ENCODE measurements around the gene HOXD8.

Gene HOXD8

DNA sequence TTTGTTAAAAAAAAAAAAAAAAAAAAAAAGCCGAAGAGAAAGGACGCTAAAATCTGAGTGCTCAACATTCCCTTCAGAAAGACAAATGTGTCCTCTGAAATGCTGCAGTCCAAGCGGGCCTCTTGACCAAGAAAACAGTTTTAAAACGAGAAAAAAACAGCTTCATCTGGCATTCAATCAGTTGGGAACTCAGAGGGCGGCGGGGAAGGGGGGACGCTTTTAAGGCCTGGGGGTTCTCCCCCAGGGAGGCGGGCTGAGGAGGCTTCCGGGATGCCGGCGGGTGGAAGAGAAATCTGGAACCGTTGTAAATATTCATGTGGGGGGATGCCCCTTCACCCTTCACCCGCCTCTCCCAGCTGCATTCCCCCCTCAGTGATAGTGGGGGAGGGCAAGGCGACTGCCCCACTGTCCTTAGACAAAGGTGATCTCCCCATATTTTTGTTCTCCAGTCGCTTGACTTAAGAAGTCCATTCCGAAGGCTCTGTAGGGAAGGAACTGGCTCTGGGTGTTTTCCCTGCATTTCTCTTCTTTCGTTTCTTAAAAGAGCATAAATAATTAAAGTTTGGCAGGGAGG is 25.7 kb upstream of the HOXD8 start:
- Histone ChIP-seq H3K4me3 (ENCODE audit: insufficient read depth, low read length, poor library complexity, severe bottlenecking) (no peak overlapping the region), H3K9me2 (replicated peaks; ENCODE audit: insufficient read depth, low read length) (no peaks in the 10 kb centered on the region)
- TF ChIP-seq CTCF (IDR thresholded peaks at IDR 0.05; ENCODE audit: insufficient read depth, low read length, poor library complexity, severe bottlenecking) (no peak), EZH2phosphoT487 (conservative IDR thresholded peaks at IDR 0.05; ENCODE audit: low read length) (no peak)

GRCh38 chr2:176104316-176105077 is 25.0 kb upstream of the HOXD8 start:
- no peaks in the 10 kb centered on the region for H3K9me3 ChIP-seq (ENCODE audit: insufficient read depth, low read length)

More for the DNA sequence above, 25.7 kb upstream of the HOXD8 start:
- no peak overlapping the region for H3K4me2 ChIP-seq (ENCODE audit: low read depth, low read length, poor library complexity, severe bottlenecking)
- H3K9me3 ChIP-seq (ENCODE audit: insufficient read depth, low read length), result no peaks in the 10 kb centered on the region
- no peak overlapping the region for H3K9ac ChIP-seq (ENCODE audit: low read length)
- H2AFZ ChIP-seq (ENCODE audit: low read depth, low read length, severe bottlenecking), result no peak overlapping the region
- H4K20me1 ChIP-seq (ENCODE audit: low read depth, low read length), result no peaks in the 10 kb centered on the region
- H3F3A ChIP-seq (ENCODE audit: insufficient read depth), result no peaks in the 10 kb centered on the region
- no peak overlapping the region for H3K27ac ChIP-seq (ENCODE audit: low read depth, low read length)
- H3K36me3 ChIP-seq (ENCODE audit: low read length), result no peaks in the 10 kb centered on the region
- H3K79me2 ChIP-seq (ENCODE audit: insufficient read depth, low read length), result no peaks in the 10 kb centered on the region
- no peaks in the 10 kb centered on the region for H3K27me3 ChIP-seq (ENCODE audit: low read length)

DNA sequence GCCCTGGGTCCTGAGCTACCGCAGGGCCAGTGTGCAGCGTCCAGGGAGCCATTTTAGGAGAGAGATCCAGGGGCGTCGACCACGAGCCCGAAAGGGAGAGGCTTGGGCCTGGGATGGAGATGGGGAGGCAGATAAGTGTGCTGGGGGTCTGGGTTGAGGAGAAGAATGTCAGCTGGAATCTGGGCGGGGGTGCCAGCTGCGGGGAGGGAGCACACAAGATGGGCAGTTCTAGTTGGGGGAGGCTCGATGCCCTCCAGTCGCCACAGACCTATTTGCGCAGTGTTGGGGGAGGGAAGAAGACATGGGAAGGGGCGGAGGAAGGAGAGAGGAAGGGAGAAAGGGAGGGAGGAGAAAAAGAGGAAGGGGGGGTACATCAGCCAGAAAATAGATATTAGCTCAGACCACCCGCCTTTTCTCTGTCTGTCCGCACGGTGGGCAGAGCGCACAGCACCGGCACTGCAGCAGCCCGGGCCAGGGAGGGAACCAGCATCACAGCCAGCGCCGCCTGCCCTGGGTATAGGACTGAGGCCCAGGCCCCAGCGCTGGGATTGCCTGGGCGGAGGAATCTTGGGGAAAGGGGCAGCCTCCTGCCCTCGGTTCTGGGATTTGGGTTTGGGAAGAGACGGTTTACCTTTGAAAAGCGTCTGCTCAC is 24.3 kb upstream of the HOXD8 start:
- no peaks in the 10 kb centered on the region for H3F3A ChIP-seq (ENCODE audit: insufficient read depth)
- no peak overlapping the region for H2AFZ ChIP-seq (ENCODE audit: low read depth, low read length, severe bottlenecking)
- no peaks in the 10 kb centered on the region for H4K20me1 ChIP-seq (ENCODE audit: low read depth, low read length)
- H3K27ac ChIP-seq (ENCODE audit: low read depth, low read length), result no peak overlapping the region
- H3K9ac ChIP-seq (ENCODE audit: low read length), result no peak overlapping the region
- H3K36me3 ChIP-seq (ENCODE audit: low read length), result no peaks in the 10 kb centered on the region
- no peaks in the 10 kb centered on the region for H3K9me3 ChIP-seq (ENCODE audit: insufficient read depth, low read length)
- H3K9me2 ChIP-seq (replicated peaks; ENCODE audit: insufficient read depth, low read length), result no peaks in the 10 kb centered on the region
- H3K4me2 ChIP-seq (ENCODE audit: low read depth, low read length, poor library complexity, severe bottlenecking), result no peak overlapping the region
- TF ChIP-seq EZH2phosphoT487 (conservative IDR thresholded peaks at IDR 0.05; ENCODE audit: low read length) (no peak), CTCF (IDR thresholded peaks at IDR 0.05; ENCODE audit: insufficient read depth, low read length, poor library complexity, severe bottlenecking) (no peak)
- no peak overlapping the region for H3K4me3 ChIP-seq (ENCODE audit: insufficient read depth, low read length, poor library complexity, severe bottlenecking)
- no peaks in the 10 kb centered on the region for H3K27me3 ChIP-seq (ENCODE audit: low read length)
- no peaks in the 10 kb centered on the region for H3K79me2 ChIP-seq (ENCODE audit: insufficient read depth, low read length)

More at GRCh38 chr2:176104316-176105077, 25.0 kb upstream of the HOXD8 start:
- no peaks in the 10 kb centered on the region for H3K9me2 ChIP-seq (replicated peaks; ENCODE audit: insufficient read depth, low read length)
- no peaks in the 10 kb centered on the region for H4K20me1 ChIP-seq (ENCODE audit: low read depth, low read length)
- H3K4me3 ChIP-seq (ENCODE audit: insufficient read depth, low read length, poor library complexity, severe bottlenecking), result no peak overlapping the region
- H3F3A ChIP-seq (ENCODE audit: insufficient read depth), result no peaks in the 10 kb centered on the region
- H3K27me3 ChIP-seq (ENCODE audit: low read length), result no peaks in the 10 kb centered on the region
- no peaks in the 10 kb centered on the region for H3K79me2 ChIP-seq (ENCODE audit: insufficient read depth, low read length)
- H3K27ac ChIP-seq (ENCODE audit: low read depth, low read length), result no peak overlapping the region
- H2AFZ ChIP-seq (ENCODE audit: low read depth, low read length, severe bottlenecking), result no peak overlapping the region
- no peaks in the 10 kb centered on the region for H3K36me3 ChIP-seq (ENCODE audit: low read length)
- H3K4me2 ChIP-seq (ENCODE audit: low read depth, low read length, poor library complexity, severe bottlenecking), result no peak overlapping the region
- H3K9ac ChIP-seq (ENCODE audit: low read length), result no peak overlapping the region
- TF ChIP-seq CTCF (IDR thresholded peaks at IDR 0.05; ENCODE audit: insufficient read depth, low read length, poor library complexity, severe bottlenecking) (no peak), EZH2phosphoT487 (conservative IDR thresholded peaks at IDR 0.05; ENCODE audit: low read length) (no peak)
